ENCODE measurements around the gene ASMT. TPM values are rescaled to one million over a fixed set of nuclear protein-coding genes. Genes with fewer than 3 reads are reported as not detected.

The ASMT gene
- total RNA-seq, 1 experiment from 2014 or later, result not detected

GRCh38 chrX:1584237-1585011, 30.4 kb upstream of the ASMT start:
- H3K9me2 ChIP-seq (ENCODE audit: insufficient read depth), result no peaks in the 10 kb centered on the region
- no TSS peak for BruUV-seq (replicated peaks)
- POLR2A ChIA-PET, result no interaction called here
- H3K9me3 ChIP-seq (ENCODE audit: control insufficient read depth in 1 of 2, insufficient read depth in 1 of 2, low read depth in 1 of 2, low read length in 2 of 2), result no peaks in the 10 kb centered on the region
- H2AFZ ChIP-seq (ENCODE audit: low read depth, low read length, poor library complexity, severe bottlenecking), result no peak overlapping the region
- H3K4me1 ChIP-seq (ENCODE audit: control insufficient read depth in 1 of 2, insufficient read depth in 2 of 2, low read length in 2 of 2), result peaks cover 3 to 21% of the 10 kb centered on the region in 2 experiments; a peak in 3 of 4 replicates
- TF ChIP-seq ZBTB33 (IDR thresholded peaks at IDR 0.05; ENCODE audit: extremely low read depth, insufficient replicate concordance, low read length) (no peak), ATF3 (IDR thresholded peaks at IDR 0.05) (no peak), SP1 (IDR thresholded peaks at IDR 0.05; ENCODE audit: low read depth) (no peak), EGR1 (IDR thresholded peaks at IDR 0.05; ENCODE audit: low read depth) (no peak), ZNF274 (IDR thresholded peaks at IDR 0.05; ENCODE audit: low read depth, low read length) (no peak), ELF1 (IDR thresholded peaks at IDR 0.05; ENCODE audit: borderline replicate concordance, low read depth) (no peak), CTCF (IDR thresholded peaks at IDR 0.05 in 2 of 3, conservative IDR thresholded peaks at IDR 0.05 in 1 of 3; ENCODE audit: borderline replicate concordance in 1 of 3, insufficient read depth in 1 of 3, low read depth in 2 of 3, low read length in 2 of 3) (no peak), POLR2A (IDR thresholded peaks at IDR 0.05; ENCODE audit: borderline replicate concordance, extremely low read depth, insufficient read depth, insufficient read length) (no peak), EZH2 (IDR thresholded peaks at IDR 0.05) (no peak), CBX3 (IDR thresholded peaks at IDR 0.05; ENCODE audit: low read depth) (no peak), SRF (IDR thresholded peaks at IDR 0.05; ENCODE audit: low read depth) (no peak), JUND (IDR thresholded peaks at IDR 0.05) (no peak), RAD21 (IDR thresholded peaks at IDR 0.05; ENCODE audit: low read depth) (no peak), SIN3A (IDR thresholded peaks at IDR 0.05; ENCODE audit: low read depth) (no peak), YY1 (IDR thresholded peaks at IDR 0.05; ENCODE audit: extremely low read depth, insufficient replicate concordance, low read depth, low read length) (no peak)
- no peaks in the 10 kb centered on the region for H3K79me2 ChIP-seq (ENCODE audit: insufficient read depth, low read length)
- RAD21 ChIA-PET (ENCODE audit: low non-redundant PET in 1 of 2, low total read pairs in 2 of 2, uncharacterized antibody in 2 of 2, unreplicated experiment in 2 of 2), result no interaction called here
- H3K4me3 ChIP-seq (replicated peaks in 1 of 2; ENCODE audit: low read depth in 1 of 2, low read length in 2 of 2), result no peak overlapping the region
- DNase-seq (ENCODE audit: low read depth, low spot score) (no peak), ATAC-seq (no peak)
- CTCF ChIA-PET, result no interaction called here
- no peak overlapping the region for H3K9ac ChIP-seq (ENCODE audit: low read length)
- H3K27ac ChIP-seq (ENCODE audit: low read depth, low read length), result no peak overlapping the region
- H3K27me3 ChIP-seq (ENCODE audit: insufficient read depth, low read length), result no peaks in the 10 kb centered on the region
- H4K20me1 ChIP-seq (ENCODE audit: insufficient read depth), result no peaks in the 10 kb centered on the region
- H3K4me2 ChIP-seq (ENCODE audit: low read length), result no peak overlapping the region
- intact Hi-C loops (cut with micrococcal nuclease), result loop anchor here (5.0 kb wide), 1 partner anchor 132 kb away; the partner anchor contains the start of gene ASMTL
- no peaks in the 10 kb centered on the region for H3K36me3 ChIP-seq (ENCODE audit: control insufficient read depth in 1 of 2, insufficient read depth in 2 of 2, low read length in 2 of 2)
